Measurements from ENCODE around the gene CD6.

- TF ChIP-seq CTCF (IDR thresholded peaks at IDR 0.05 in 8 of 11, conservative IDR thresholded peaks at IDR 0.05 in 3 of 11), result no peak
- TF ChIP-seq POLR2A (IDR thresholded peaks at IDR 0.05), result no peak
Measured at GRCh38 chr11:60988658-60989057, 17.2 kb downstream of the CD6 start.
